ENCODE measurements around the gene RARRES1. TPM values are rescaled to one million over a fixed set of nuclear protein-coding genes. Genes with fewer than 3 reads are reported as not detected.

RARRES1 gene
- total RNA-seq, 6 donors from 2014 or later = 7.0 to 44.6 (median 27.7) TPM

DNA sequence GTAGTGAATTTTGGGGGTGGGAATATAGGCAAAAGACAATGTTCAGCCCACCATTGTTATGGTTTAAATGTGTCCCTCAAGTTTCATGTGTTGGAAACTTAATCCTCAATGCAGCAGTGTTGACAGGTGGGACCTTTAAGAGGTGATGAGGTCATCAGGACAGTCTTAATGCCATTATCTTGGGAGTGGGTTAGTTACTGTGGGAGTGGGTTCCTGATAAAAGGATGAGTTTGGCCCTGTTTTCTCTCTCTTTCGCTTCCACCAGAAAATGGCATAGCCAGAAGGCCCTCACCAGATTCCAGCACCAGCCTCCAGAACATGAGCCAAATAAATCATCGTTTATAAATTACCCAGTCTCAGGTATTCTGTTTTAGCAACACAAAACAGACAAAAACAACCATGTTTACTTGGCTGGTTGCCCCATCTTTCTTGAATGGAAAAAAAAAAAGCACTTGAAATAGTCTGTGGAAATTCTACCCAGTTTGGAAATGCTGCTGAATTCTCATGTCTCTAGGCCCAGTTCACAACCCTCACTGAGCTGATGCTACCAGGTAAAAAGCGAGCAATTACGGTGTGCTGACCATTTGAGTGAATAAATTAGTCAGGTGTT is 38.6 kb upstream of the RARRES1 start:
- Histone ChIP-seq H3K27ac (peak overlapping the region; percentile 11 to 70 (median 51)), H3K4me1 (peaks cover 39 to 59% (median 50%) of the 10 kb centered on the region in 4 donors)
- 76 to 89% methylated on average over 4 of the region's 4 CpGs for WGBS, 2 donors

DNA sequence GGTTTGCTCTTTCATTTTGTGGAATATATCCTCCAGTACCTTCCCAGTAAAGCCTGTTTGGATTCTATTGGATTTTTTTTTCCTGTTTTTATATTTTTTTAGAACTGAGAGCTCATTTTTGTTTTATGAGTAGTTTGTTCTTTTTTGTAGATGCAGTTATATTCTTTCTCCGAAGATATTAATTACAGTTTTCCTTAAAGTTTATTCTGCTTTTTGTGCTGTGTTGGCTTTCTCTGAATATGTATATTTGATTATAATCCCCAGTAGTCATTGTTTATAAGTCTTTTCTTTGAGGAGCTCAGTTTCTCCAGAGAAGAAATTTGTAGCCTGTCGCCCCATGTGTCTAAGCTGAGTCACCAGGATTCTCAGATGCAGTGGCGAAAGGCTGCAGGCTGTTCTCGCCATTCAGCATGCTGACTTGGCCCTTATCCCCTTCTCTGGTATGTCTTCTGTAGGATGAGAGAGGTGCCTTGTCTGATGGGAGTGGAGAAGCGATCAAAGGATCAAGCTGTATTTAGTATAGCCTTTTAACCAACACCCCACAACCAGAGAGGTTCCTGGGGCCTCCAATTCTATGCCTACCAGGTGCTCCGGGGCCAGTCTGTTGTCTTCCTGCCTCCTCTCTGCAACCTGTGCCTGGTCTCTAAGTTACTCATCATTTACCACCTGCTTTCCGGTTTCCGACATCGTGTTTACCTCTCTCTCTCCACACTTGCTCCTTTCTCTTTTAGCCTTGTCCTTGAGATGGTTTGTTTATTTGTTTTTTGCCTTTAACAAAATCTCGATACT is 37.9 kb upstream of the RARRES1 start:
- TF ChIP-seq EP300 (IDR thresholded peaks at IDR 0.05) (no peak), POLR2AphosphoS5 (IDR thresholded peaks at IDR 0.05) (no peak), POLR2A (IDR thresholded peaks at IDR 0.05) (no peak)
- TF ChIP-seq, protein P1, sequence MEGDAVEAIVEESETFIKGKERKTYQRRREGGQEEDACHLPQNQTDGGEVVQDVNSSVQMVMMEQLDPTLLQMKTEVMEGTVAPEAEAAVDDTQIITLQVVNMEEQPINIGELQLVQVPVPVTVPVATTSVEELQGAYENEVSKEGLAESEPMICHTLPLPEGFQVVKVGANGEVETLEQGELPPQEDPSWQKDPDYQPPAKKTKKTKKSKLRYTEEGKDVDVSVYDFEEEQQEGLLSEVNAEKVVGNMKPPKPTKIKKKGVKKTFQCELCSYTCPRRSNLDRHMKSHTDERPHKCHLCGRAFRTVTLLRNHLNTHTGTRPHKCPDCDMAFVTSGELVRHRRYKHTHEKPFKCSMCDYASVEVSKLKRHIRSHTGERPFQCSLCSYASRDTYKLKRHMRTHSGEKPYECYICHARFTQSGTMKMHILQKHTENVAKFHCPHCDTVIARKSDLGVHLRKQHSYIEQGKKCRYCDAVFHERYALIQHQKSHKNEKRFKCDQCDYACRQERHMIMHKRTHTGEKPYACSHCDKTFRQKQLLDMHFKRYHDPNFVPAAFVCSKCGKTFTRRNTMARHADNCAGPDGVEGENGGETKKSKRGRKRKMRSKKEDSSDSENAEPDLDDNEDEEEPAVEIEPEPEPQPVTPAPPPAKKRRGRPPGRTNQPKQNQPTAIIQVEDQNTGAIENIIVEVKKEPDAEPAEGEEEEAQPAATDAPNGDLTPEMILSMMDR (IDR thresholded peaks at IDR 0.05) = no peak
- ATAC-seq (ENCODE audit: low FRiP score in 2 of 2) (no peak), DNase-seq (no peak)
- no peaks in the 10 kb centered on the region for H3K27me3 ChIP-seq
- no peaks in the 10 kb centered on the region for H3K9me3 ChIP-seq
- H3K27ac ChIP-seq = peak overlapping the region; percentile 32 to 70 (median 58)
- peaks cover 37 to 54% (median 46%) of the 10 kb centered on the region in 4 donors for H3K4me1 ChIP-seq
- 77 to 78% methylated on average over 10 of the region's 10 CpGs for WGBS, 2 donors
- no peaks in the 10 kb centered on the region for H3K36me3 ChIP-seq
- no peak overlapping the region for H3K4me3 ChIP-seq

More for the DNA sequence above, 38.6 kb upstream of the RARRES1 start:
- no peak for TF ChIP-seq POLR2AphosphoS5 (IDR thresholded peaks at IDR 0.05)
- TF ChIP-seq, protein P1 (IDR thresholded peaks at IDR 0.05) = no peak
- TF ChIP-seq EP300 (IDR thresholded peaks at IDR 0.05) = no peak
- TF ChIP-seq POLR2A (IDR thresholded peaks at IDR 0.05) = no peak
- DNase-seq (no peak), ATAC-seq (ENCODE audit: low FRiP score in 2 of 2) (no peak)
- H3K36me3 ChIP-seq = no peaks in the 10 kb centered on the region
- no peaks in the 10 kb centered on the region for H3K9me3 ChIP-seq
- H3K4me3 ChIP-seq = no peak overlapping the region
- H3K27me3 ChIP-seq = no peaks in the 10 kb centered on the region

DNA sequence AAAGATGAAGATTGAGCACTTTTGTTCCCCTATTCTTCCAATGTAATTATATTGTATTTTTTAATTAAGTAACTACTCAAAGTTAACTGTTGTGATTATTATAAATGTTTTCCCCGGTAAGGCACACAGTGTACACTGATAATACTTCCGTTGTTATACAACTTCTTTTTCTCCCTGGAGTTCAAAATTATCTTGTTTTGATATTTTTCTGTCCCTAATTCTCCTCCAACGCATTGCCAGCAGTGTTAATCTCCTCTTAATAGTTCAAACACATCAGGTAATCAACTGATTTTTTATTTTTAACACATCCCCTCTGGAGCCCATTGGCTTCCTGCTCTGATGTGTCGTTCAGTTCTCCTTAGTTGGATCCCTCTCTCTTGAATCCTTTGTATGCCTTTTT is 37.3 kb upstream of the RARRES1 start:
- no peaks in the 10 kb centered on the region for H3K9me3 ChIP-seq
- no peaks in the 10 kb centered on the region for H3K36me3 ChIP-seq
- H3K27ac ChIP-seq = peak overlapping the region; percentile 32 to 70 (median 58)
- H3K27me3 ChIP-seq = no peaks in the 10 kb centered on the region
- H3K4me3 ChIP-seq = no peak overlapping the region
- peak in 1 of 2 donors; percentile 2 for ATAC-seq (ENCODE audit: low FRiP score in 2 of 2)
- no peak for DNase-seq
- TF ChIP-seq EP300 (IDR thresholded peaks at IDR 0.05) (no peak), POLR2AphosphoS5 (IDR thresholded peaks at IDR 0.05) (no peak), POLR2A (IDR thresholded peaks at IDR 0.05) (no peak)
- TF ChIP-seq, protein P1 (IDR thresholded peaks at IDR 0.05) = no peak
- 45 to 52% methylated on average over 4 of the region's 4 CpGs for WGBS, 2 donors
- peaks cover 32 to 50% (median 42%) of the 10 kb centered on the region in 4 donors for H3K4me1 ChIP-seq

DNA sequence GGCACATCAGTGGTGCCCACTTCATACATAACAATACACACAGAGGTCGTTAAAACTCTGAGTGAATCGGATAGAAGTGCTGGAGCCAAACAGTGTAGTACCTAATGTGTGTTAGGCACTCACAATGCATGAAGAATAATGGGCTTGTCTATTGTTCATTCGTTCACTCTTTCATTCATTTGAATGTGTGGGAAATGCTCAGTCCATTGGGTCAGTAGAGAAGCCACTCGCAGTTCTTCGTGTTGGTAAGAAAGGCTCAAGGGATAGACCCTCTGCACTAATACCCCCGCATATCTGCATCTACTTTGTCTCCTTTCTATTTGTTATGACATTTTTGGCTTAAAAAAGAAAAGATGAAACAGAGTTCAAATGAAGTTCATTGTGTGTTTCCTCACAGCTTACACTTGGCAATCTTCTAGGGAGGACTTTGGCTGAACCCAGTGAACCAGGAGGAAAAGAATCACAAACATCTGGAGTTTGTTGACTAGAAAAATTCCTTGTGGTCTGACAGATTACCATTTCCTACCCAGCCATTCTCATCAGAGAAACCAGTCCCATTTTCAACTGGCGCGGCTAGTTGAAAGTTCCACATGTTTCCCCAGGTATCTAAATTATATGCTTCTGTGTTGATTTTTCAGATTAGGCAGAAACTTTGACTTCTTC is 36.8 kb upstream of the RARRES1 start:
- Histone ChIP-seq H3K9me3 (no peaks in the 10 kb centered on the region), H3K36me3 (no peaks in the 10 kb centered on the region), H3K4me1 (peaks cover 31 to 45% (median 40%) of the 10 kb centered on the region in 4 donors), H3K4me3 (peak overlapping the region in 1 of 4 donors; percentile 0), H3K27ac (peak overlapping the region; percentile 45 to 70 (median 64)), H3K27me3 (no peaks in the 10 kb centered on the region)
- ATAC-seq (ENCODE audit: low FRiP score in 2 of 2) (peak; percentile 74 to 91), DNase-seq (no peak)
- TF ChIP-seq, protein P1 (IDR thresholded peaks at IDR 0.05) = no peak
- no peak for TF ChIP-seq POLR2A (IDR thresholded peaks at IDR 0.05)
- peak in 1 of 2 donors; percentile 41 for TF ChIP-seq POLR2AphosphoS5 (IDR thresholded peaks at IDR 0.05)
- TF ChIP-seq EP300 (IDR thresholded peaks at IDR 0.05) = peak in 2 of 4 donors; percentile 18 to 35
- 36 to 43% methylated on average over 8 of the region's 8 CpGs for WGBS, 2 donors
